PC-9 (cell line): Measurements from ENCODE around the gene ZNF148. TPM values are rescaled to one million over a fixed set of nuclear protein-coding genes. Genes with fewer than 3 reads are reported as not detected.

Source experiments
- BruUV-seq: library from RNA; stranded (reverse); fragments of 400-500 nt; replicated peaks from 2 replicates; lab custom pipeline; 2021; lab: Mats Ljungman, UMichigan
- CTCF ChIA-PET: fragments of 300-600 bp; sonication (Branson Sonifier 250); formaldehyde crosslinking; loops from one replicate; lab custom pipeline; 2022; ENCODE audit warnings: antibody characterized with exemption; lab: Charles Lee
- POLR2A ChIA-PET: fragments of 300-600 bp; sonication (Branson Sonifier 250); formaldehyde crosslinking; loops from one replicate; lab custom pipeline; 2022; ENCODE audit warnings: antibody characterized with exemption; ENCODE audit not compliant: unreplicated experiment; lab: Charles Lee
- DNase-seq, 2 experiments: peaks; one replicate each; pipeline versions ENCODE4 v3.0.0 to v3.0.0-alpha.2; 2015 to 2022; ENCODE audit warnings: mixed read lengths in 1 of 2
- H2AFZ ChIP-seq: fragments of 200-600 bp; sonication (generic); 2 replicates; pipeline ENCODE4 v1.8.1; 2017; ENCODE audit warnings: antibody characterized with exemption
- H3F3A ChIP-seq: fragments of 200-600 bp; sonication (generic); 2 replicates; pipeline ENCODE4 v1.8.1; 2017; ENCODE audit warnings: antibody characterized with exemption, mild to moderate bottlenecking, low read depth; ENCODE audit not compliant: insufficient read depth
- H3K27ac ChIP-seq: fragments of 200-600 bp; sonication (generic); 2 replicates; pipeline ENCODE4 v1.6.1; 2016; ENCODE audit warnings: mixed run types
- H3K27me3 ChIP-seq: fragments of 200-600 bp; sonication (generic); 2 replicates; pipeline ENCODE4 v1.6.1; 2016; ENCODE audit warnings: low read depth, mixed run types; ENCODE audit not compliant: insufficient read depth
- H3K36me3 ChIP-seq: fragments of 200-600 bp; sonication (generic); 2 replicates; pipeline ENCODE4 v1.6.1; 2016; ENCODE audit warnings: low read depth, mixed run types
- H3K4me1 ChIP-seq: fragments of 200-600 bp; sonication (generic); replicated peaks from 2 replicates; pipeline ENCODE4 v1.6.1; 2016; ENCODE audit warnings: mixed run types; ENCODE audit not compliant: insufficient read depth
- H3K4me2 ChIP-seq: fragments of 200-600 bp; sonication (generic); 2 replicates; pipeline ENCODE4 v1.6.1; 2017; ENCODE audit warnings: mixed run types
- H3K4me3 ChIP-seq: fragments of 200-600 bp; sonication (generic); 2 replicates; pipeline ENCODE4 v1.6.1; 2016; ENCODE audit warnings: mixed run types
- H3K79me2 ChIP-seq: fragments of 200-600 bp; sonication (generic); 2 replicates; pipeline ENCODE4 v1.6.1; 2017; ENCODE audit warnings: low read depth, mixed run types
- H3K9me2 ChIP-seq: fragments of 200-600 bp; sonication (generic); 2 replicates; pipeline ENCODE4 v1.8.1; 2017; ENCODE audit warnings: mild to moderate bottlenecking; ENCODE audit not compliant: insufficient read depth
- H3K9me3 ChIP-seq: fragments of 200-600 bp; sonication (generic); 2 replicates; pipeline ENCODE4 v1.8.1; 2016; ENCODE audit warnings: low read depth; ENCODE audit not compliant: insufficient read depth
- H4K20me1 ChIP-seq: fragments of 200-600 bp; sonication (generic); 2 replicates; pipeline ENCODE4 v1.8.1; 2017; ENCODE audit not compliant: insufficient read depth
- CTCF ChIP-seq: fragments of 200-600 bp; sonication (generic); conservative IDR thresholded peaks from 2 replicates; pipeline ENCODE4 v1.6.1; 2017; ENCODE audit warnings: mixed run types, antibody characterized with exemption, mild to moderate bottlenecking, moderate library complexity
- EZH2 ChIP-seq: fragments of 200-600 bp; sonication (generic); IDR thresholded peaks from 2 replicates; pipeline ENCODE4 v1.8.0; 2017; ENCODE audit warnings: antibody characterized with exemption, low read depth
- intact Hi-C: fragments of 100-400 bp; cut with micrococcal nuclease; formaldehyde crosslinking; loops from one replicate; pipeline ENCODE4 v1.10.0; 2022; ENCODE audit not compliant: unreplicated experiment
- total RNA-seq: library from RNA; stranded (reverse); gene quantifications from 2 replicates; pipeline ENCODE4 v1.2.3, GENCODE V29; 2021

The ZNF148 gene
- total RNA-seq, 1 experiment from 2014 or later = 62.6 TPM

GRCh38 chr3:125334675-125335560 lies 40.2 kb downstream of the ZNF148 start:
- Histone ChIP-seq H3K79me2 (peaks cover 85% of the 10 kb centered on the region), H2AFZ (no peak overlapping the region), H3K27me3 (no peaks in the 10 kb centered on the region), H3F3A (peaks cover 17% of the 10 kb centered on the region), H3K9me3 (0 out of 2 replicates have a peak, but pooled peaks cover 3% of the 10 kb centered on the region), H3K9me2 (no peaks in the 10 kb centered on the region), H4K20me1 (peaks cover 37% of the 10 kb centered on the region), H3K36me3 (peaks cover 10% of the 10 kb centered on the region), H3K27ac (no peak overlapping the region), H3K4me2 (no peak overlapping the region), H3K4me3 (no peak overlapping the region), H3K4me1 (peaks cover 8% of the 10 kb centered on the region; the same call in 1 of the 2 replicates)
- TF ChIP-seq EZH2 (no peak), CTCF (no peak)
- intact Hi-C loops = no loop called here
- POLR2A ChIA-PET = no interaction called here
- CTCF ChIA-PET = no interaction called here
- DNase-seq = no peak
- no TSS peak for BruUV-seq

DNA sequence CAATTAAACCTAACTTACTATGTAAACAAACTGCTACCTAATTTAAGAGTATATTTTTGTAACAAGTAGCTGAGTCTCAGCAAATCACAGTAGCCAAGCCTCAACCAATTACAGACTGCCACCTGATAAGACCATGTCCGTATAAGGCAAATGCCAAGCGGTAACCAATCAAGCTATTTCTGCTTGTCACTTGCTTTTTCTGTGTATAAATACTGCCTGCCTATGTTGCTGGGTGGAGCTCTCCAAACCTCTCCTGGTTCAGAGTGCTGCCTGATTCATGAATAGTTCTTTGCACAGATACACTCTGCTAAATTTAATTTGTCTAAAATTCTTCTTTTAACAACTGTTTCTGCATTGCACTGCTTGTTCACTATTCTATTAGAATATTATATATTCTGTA lies 42.6 kb downstream of the ZNF148 start:
- no peaks in the 10 kb centered on the region for H3K9me3 ChIP-seq
- peaks cover 19% of the 10 kb centered on the region for H3K36me3 ChIP-seq
- H2AFZ ChIP-seq = no peak overlapping the region
- DNase-seq = no peak
- ChIA-PET CTCF (no interaction called here), POLR2A (interaction anchor here (0.7 kb wide), 1 partner anchor 70 kb away, joined by 5 read pairs; no protein-coding TSS in a partner anchor)
- no peak overlapping the region for H3K4me3 ChIP-seq
- H3K27me3 ChIP-seq = no peaks in the 10 kb centered on the region
- peaks cover 17% of the 10 kb centered on the region for H3F3A ChIP-seq
- intact Hi-C loops = no loop called here
- peaks cover 8% of the 10 kb centered on the region; the same call in 1 of the 2 replicates for H3K4me1 ChIP-seq
- no peaks in the 10 kb centered on the region for H3K9me2 ChIP-seq
- H4K20me1 ChIP-seq = peaks cover 14% of the 10 kb centered on the region
- H3K4me2 ChIP-seq = no peak overlapping the region
- TF ChIP-seq EZH2 (no peak), CTCF (no peak)
- peaks cover 62% of the 10 kb centered on the region for H3K79me2 ChIP-seq
- H3K27ac ChIP-seq = no peak overlapping the region
- BruUV-seq = no TSS peak

- Histone ChIP-seq H3K36me3 (peaks cover 26% of the 10 kb centered on the region), H3K9me2 (no peaks in the 10 kb centered on the region), H3K4me2 (no peak overlapping the region), H3K27ac (0 out of 2 replicates have a peak overlapping the region, but pooled peaks have one; percentile 25), H3K9me3 (no peaks in the 10 kb centered on the region), H3K27me3 (no peaks in the 10 kb centered on the region), H3K4me3 (no peak overlapping the region), H3K79me2 (peaks cover 57% of the 10 kb centered on the region), H2AFZ (no peak overlapping the region), H4K20me1 (peaks cover 13% of the 10 kb centered on the region), H3K4me1 (peaks cover 8% of the 10 kb centered on the region; the same call in 1 of the 2 replicates), H3F3A (peaks cover 17% of the 10 kb centered on the region)
- DNase-seq = no peak
- TF ChIP-seq EZH2 (no peak), CTCF (no peak)
- CTCF ChIA-PET = no interaction called here
- intact Hi-C loops = no loop called here
- BruUV-seq = no TSS peak
- POLR2A ChIA-PET = no interaction called here
Observed at GRCh38 chr3:125331243-125331642, 43.9 kb downstream of the ZNF148 start.
